Bronchial epithelial cell (primary cell): ENCODE data around the gene GNAI1. TPM values are rescaled to one million over a fixed set of nuclear protein-coding genes. Genes with fewer than 3 reads are reported as not detected.
A peak's percentile ranks its signal among the peaks of the same experiment; 100 is the strongest.

ENCODE experiments used
- DNase-seq: peaks from one replicate; pipeline ENCODE4 v3.0.0-alpha.2; 2010; ENCODE audit warnings: low read depth
- FAIRE-seq: peaks from 2 replicates; lab custom pipeline; 2011; peaks lifted over from hg19 to GRCh38; lab: Jason Lieb, UNC
- H3K27me3 ChIP-seq: 2 replicates; pipeline ENCODE4 v1.5.1; 2011; ENCODE audit warnings: low read length; ENCODE audit not compliant: control insufficient read depth, insufficient read depth
- H3K36me3 ChIP-seq: 2 replicates; pipeline ENCODE4 v1.5.1; 2011; ENCODE audit warnings: low read length; ENCODE audit not compliant: control insufficient read depth, insufficient read depth
- H3K4me3 ChIP-seq: 2 replicates; pipeline ENCODE4 v1.5.1; 2011; ENCODE audit warnings: mild to moderate bottlenecking, low read depth, low read length, control low read depth
- CTCF ChIP-seq: IDR thresholded peaks from 2 replicates; pipeline ENCODE4 v1.5.1; 2011; ENCODE audit warnings: mild to moderate bottlenecking, moderate library complexity, low read length, control low read depth, inconsistent platforms; ENCODE audit not compliant: insufficient read depth, severe bottlenecking
- total RNA-seq: library from RNA; depleted of rRNA; stranded (reverse); fragments of >200 nt; gene quantifications from 2 replicates; pipeline ENCODE4 v1.2.1, GENCODE V29; 2014

The GNAI1 gene
- total RNA-seq, 1 donor from 2014 or later = 56.1 TPM

DNA sequence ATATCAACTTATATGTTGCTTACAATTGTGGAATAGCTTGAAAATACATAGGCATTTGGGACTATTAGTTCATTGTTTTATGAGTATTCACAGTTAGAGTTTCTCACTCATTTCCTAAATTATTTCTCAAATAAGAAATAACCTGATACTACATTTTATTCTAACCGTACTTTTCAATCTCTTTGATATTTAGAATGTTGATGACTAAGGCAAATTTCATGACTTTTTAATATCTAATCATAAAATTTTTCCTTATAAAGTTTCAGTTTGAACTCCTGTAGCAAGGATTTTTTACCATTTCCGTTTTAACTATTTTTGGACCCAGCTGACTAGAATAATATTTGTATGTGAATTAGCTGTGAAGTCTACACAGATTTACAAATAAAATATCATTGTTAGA lies 41.3 kb upstream of the GNAI1 start:
- Histone ChIP-seq H3K36me3 (no peaks in the 10 kb centered on the region), H3K27me3 (no peaks in the 10 kb centered on the region), H3K4me3 (no peak overlapping the region)
- FAIRE-seq (no peak), DNase-seq (no peak)
- no peak for TF ChIP-seq CTCF

GRCh38 chr7:80095545-80095944 lies 39.1 kb upstream of the GNAI1 start:
- Histone ChIP-seq H3K36me3 (no peaks in the 10 kb centered on the region), H3K4me3 (no peak overlapping the region), H3K27me3 (no peaks in the 10 kb centered on the region)
- FAIRE-seq (no peak), DNase-seq (peak; percentile 20)
- TF ChIP-seq CTCF = peak; percentile 42

GRCh38 chr7:80097756-80098155 lies 36.9 kb upstream of the GNAI1 start:
- no peak for TF ChIP-seq CTCF
- no peak for DNase-seq
- no peak for FAIRE-seq
- Histone ChIP-seq H3K4me3 (no peak overlapping the region), H3K27me3 (no peaks in the 10 kb centered on the region), H3K36me3 (no peaks in the 10 kb centered on the region)

GRCh38 chr7:80098795-80099194 lies 35.8 kb upstream of the GNAI1 start:
- Histone ChIP-seq H3K36me3 (no peaks in the 10 kb centered on the region), H3K4me3 (no peak overlapping the region), H3K27me3 (no peaks in the 10 kb centered on the region)
- TF ChIP-seq CTCF = peak; percentile 11
- DNase-seq (no peak), FAIRE-seq (no peak)

- no peaks in the 10 kb centered on the region for H3K36me3 ChIP-seq
- H3K27me3 ChIP-seq = no peaks in the 10 kb centered on the region
- FAIRE-seq (no peak), DNase-seq (no peak)
- no peak overlapping the region for H3K4me3 ChIP-seq
- no peak for TF ChIP-seq CTCF
These were observed 34.4 kb upstream of the GNAI1 start for GRCh38 chr7:80100254-80100653.

DNA sequence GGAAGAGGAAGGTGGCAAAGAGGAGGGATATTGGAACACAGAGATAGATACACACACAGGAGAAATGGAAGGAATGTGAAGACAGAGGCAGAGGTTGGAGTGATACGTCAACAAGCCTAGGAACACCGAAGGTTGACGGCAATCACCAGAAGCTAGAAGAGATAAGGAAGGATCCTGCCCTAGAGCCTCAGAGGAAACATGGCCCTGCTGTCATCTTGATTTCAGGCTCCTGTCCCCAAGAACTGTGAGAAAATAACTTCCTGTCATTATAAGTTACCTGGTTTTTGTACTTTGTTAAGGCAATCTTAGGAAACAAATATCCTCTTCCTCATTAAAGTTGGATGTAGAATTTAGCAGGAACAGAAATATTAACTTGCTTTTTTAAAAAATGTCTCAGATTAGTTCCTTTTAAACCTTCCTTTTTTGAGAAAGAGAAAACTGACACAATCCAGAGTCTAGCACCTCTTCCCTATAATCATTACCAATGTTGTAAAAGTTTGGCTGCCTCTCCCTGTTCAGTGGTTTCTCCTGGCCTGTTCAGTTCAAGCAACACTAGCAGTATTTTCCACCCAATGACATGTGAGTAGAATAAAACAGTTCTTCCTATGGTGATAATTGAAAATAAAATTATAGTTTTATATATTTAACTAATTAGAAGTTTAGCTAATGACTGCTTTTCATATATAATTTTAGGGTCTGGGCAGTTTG lies 28.8 kb upstream of the GNAI1 start:
- TF ChIP-seq CTCF = no peak
- Histone ChIP-seq H3K4me3 (no peak overlapping the region), H3K36me3 (no peaks in the 10 kb centered on the region), H3K27me3 (no peaks in the 10 kb centered on the region)
- FAIRE-seq (no peak), DNase-seq (no peak)
